ENCODE results near the gene TGDS. TPM values are rescaled to one million over a fixed set of nuclear protein-coding genes. Genes with fewer than 3 reads are reported as not detected.
"Not testable (repeated sequence)": the region's sequence is repeated elsewhere in the genome, so short reads cannot be mapped to it uniquely, and the experiment has no call there.

TGDS gene, protein sequence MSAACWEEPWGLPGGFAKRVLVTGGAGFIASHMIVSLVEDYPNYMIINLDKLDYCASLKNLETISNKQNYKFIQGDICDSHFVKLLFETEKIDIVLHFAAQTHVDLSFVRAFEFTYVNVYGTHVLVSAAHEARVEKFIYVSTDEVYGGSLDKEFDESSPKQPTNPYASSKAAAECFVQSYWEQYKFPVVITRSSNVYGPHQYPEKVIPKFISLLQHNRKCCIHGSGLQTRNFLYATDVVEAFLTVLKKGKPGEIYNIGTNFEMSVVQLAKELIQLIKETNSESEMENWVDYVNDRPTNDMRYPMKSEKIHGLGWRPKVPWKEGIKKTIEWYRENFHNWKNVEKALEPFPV
- 10 to 100 TPM in 3 of 4 donors, 1 to 10 TPM in 1; 6.8 to 11.4 (median 10.4) TPM for total RNA-seq

DNA sequence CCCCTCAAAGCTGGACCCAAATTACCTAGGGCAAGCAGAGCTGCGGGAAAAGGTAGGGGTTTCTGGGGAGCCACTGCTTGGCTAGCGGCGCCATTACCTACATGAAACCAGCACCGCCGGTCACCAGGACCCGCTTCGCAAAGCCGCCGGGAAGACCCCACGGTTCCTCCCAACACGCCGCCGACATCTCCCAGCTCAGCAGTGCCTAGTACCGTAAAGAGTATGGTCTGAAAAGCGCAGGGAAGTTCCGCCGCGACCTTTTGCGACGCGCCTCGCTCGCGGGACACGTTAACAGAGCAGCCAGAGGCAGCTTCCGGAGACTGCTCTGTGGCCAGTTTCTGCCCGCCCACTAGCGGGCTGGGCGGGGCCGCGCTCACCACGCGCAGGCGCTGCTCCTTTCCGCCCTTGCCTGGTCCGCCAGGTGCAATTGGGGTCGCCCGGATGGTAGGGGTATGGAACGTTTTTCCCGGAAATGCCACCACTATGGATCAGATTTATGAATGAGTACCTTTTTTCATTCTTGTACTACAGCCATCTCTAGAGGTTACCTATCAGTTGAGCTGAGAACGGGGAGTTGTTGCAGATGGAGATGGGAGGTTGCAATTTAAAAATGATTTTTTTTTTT is at the start of gene TGDS:
Gene TGDS, minus strand, starts transcription at position 203 of the 625 bp plus-strand sequence. Its CDS starts 16 bp downstream, at position 187.
- 0% methylated on average over 1 of the region's 41 CpGs for WGBS, 2 donors (ENCODE audit: low coverage in 1 of 2)
- no peaks in the 10 kb centered on the region for H3K27me3 ChIP-seq
- H3K36me3 ChIP-seq, result peaks cover 0 to 21% of the 10 kb centered on the region in 2 donors
- H3K27ac ChIP-seq, result peak within 1 kb of the TSS; percentile 72 to 86 (median 83)
- H3K4me3 ChIP-seq, result peak within 1 kb of the TSS; percentile 67 to 100
- peaks cover 5 to 34% (median 14%) of the 10 kb centered on the region in 3 donors for H3K4me1 ChIP-seq
- ATAC-seq, result peak; percentile 99
- TF ChIP-seq EP300 (IDR thresholded peaks at IDR 0.05), result no peak
- TF ChIP-seq, protein P1, sequence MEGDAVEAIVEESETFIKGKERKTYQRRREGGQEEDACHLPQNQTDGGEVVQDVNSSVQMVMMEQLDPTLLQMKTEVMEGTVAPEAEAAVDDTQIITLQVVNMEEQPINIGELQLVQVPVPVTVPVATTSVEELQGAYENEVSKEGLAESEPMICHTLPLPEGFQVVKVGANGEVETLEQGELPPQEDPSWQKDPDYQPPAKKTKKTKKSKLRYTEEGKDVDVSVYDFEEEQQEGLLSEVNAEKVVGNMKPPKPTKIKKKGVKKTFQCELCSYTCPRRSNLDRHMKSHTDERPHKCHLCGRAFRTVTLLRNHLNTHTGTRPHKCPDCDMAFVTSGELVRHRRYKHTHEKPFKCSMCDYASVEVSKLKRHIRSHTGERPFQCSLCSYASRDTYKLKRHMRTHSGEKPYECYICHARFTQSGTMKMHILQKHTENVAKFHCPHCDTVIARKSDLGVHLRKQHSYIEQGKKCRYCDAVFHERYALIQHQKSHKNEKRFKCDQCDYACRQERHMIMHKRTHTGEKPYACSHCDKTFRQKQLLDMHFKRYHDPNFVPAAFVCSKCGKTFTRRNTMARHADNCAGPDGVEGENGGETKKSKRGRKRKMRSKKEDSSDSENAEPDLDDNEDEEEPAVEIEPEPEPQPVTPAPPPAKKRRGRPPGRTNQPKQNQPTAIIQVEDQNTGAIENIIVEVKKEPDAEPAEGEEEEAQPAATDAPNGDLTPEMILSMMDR (IDR thresholded peaks at IDR 0.05), result peak in 1 of 4 experiments; percentile 64
- TF ChIP-seq POLR2A (IDR thresholded peaks at IDR 0.05), result peak; percentile 45 to 67
- TF ChIP-seq POLR2AphosphoS5 (IDR thresholded peaks at IDR 0.05), result peak; percentile 80
- no peaks in the 10 kb centered on the region for H3K9me3 ChIP-seq

DNA sequence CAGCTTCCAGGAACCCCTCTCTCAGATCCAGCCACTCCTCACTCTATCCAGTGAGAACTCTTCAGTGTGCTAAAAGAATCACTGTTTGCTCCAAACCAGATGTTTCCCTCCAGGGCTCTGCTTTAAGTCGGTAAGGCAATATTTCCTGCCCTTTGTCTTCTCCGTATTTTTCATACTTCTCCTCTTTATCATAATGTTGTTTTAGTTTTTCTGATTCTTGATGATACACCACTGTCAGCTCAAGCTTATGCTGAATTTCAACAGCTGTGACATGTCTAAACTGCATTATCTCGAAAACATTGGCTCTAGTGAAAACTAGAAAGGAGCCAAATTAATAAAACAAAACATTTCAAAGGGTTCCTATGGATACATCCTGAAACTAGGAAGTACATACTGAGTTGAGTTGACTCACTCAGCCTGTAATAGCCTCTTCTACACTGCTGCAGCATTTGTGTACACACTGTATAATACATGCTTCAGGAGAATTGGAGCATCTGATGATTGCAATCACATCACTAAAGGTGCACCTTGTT is 45.5 kb upstream of the TGDS start:
- 14 to 16% methylated on average over 3 of the region's 3 CpGs for WGBS, 2 donors (ENCODE audit: low coverage in 1 of 2)
- Histone ChIP-seq H3K4me1 (peaks cover 0 to 15% (median 4%) of the 10 kb centered on the region in 3 donors), H3K36me3 (no peaks in the 10 kb centered on the region), H3K27ac (no peak overlapping the region), H3K9me3 (peaks cover 0 to 9% (median 0%) of the 10 kb centered on the region in 3 donors), H3K27me3 (no peaks in the 10 kb centered on the region), H3K4me3 (no peak overlapping the region)
- TF ChIP-seq EP300 (IDR thresholded peaks at IDR 0.05) (no peak), POLR2A (IDR thresholded peaks at IDR 0.05) (no peak), POLR2AphosphoS5 (IDR thresholded peaks at IDR 0.05) (no peak)
- TF ChIP-seq, protein P1 (IDR thresholded peaks at IDR 0.05), result no peak
- ATAC-seq, result no peak

DNA sequence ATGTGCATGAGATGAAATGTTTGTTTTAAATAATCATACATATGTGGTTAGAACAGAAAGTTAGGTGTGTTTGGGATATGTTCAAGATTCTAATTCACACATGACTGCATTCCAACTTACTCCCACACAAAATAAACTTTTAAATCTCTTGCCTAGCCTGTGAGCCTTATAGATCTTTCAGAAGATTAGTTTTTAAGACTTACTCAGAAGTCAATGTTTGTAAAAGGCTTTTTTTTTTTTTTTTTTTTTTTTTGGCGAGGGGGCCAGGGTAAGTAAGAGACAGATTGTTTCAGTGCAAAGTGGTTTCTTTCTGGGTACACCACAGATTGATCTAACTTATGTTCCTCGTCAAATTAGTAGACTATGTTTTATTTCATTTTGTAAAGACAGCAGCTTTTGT is 44.8 kb upstream of the TGDS start:
- Histone ChIP-seq H3K4me3 (no peak overlapping the region), H3K27me3 (no peaks in the 10 kb centered on the region), H3K9me3 (peaks cover 0 to 9% (median 0%) of the 10 kb centered on the region in 3 donors), H3K36me3 (no peaks in the 10 kb centered on the region), H3K27ac (no peak overlapping the region), H3K4me1 (peaks cover 0 to 15% (median 4%) of the 10 kb centered on the region in 3 donors)
- 43 to 57% methylated on average over 1 to 2 of the region's 2 CpGs for WGBS, 2 donors (ENCODE audit: low coverage in 1 of 2)
- no peak for ATAC-seq
- TF ChIP-seq POLR2AphosphoS5 (IDR thresholded peaks at IDR 0.05) (no peak), EP300 (IDR thresholded peaks at IDR 0.05) (no peak), POLR2A (IDR thresholded peaks at IDR 0.05) (no peak)
- TF ChIP-seq, protein P1 (IDR thresholded peaks at IDR 0.05), result no peak

DNA sequence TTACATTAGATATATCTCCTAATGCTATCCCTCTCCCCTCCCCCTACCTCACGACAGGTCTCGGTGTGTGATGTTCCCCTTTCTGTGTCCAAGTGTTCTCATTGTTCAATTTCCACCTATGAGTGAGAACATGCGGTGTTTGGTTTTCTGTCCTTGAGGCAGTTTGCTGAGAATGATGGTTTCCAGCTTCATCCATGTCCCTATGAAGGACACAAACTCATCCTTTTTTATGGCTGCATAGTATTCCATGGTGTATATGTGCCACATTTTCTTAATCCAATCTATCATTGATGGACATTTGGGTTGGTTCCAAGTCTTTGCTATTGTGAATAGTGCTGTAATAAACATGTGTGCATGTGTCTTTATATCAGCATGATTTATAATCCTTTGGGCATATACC is 41.7 kb upstream of the TGDS start:
- peaks cover 0 to 15% (median 4%) of the 10 kb centered on the region in 3 donors for H3K4me1 ChIP-seq
- not testable (repeated sequence) for H3K27me3 ChIP-seq, H3K9me3 ChIP-seq, ATAC-seq, H3K36me3 ChIP-seq, H3K4me3 ChIP-seq, H3K27ac ChIP-seq
- 95 to 100% methylated on average over 3 of the region's 3 CpGs for WGBS, 2 donors (ENCODE audit: low coverage in 1 of 2)

DNA sequence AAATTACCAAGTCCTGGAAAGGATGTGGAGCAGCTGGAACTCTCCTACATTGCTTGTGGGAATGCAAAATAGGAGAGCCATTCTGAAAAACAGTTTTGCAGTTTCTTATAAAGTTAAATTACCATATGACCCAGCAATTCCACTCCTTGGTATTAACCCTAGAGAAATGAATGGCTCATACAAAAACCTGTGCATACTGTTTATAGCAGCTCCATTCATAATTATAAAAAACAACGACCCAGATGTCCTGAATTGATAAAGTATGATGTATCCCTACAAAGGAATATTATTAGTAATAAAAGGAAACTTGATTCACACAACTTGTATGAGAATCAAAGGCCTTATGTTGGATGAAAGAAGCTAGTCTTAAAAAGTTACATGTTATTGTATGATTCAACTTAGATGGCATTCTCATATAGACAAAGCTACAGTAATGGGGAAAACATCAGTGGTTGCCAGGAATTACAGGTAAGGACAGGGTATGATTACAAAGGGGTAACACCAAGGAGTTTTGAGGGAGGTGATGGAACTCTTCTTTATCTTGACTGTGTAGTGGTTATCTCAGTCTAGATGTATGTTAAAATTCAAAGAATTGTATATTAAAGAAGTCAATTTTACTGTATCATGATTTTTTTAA is 41.1 kb upstream of the TGDS start:
- H3K27ac ChIP-seq, result no peak overlapping the region
- H3K36me3 ChIP-seq, result peaks cover 0 to 5% of the 10 kb centered on the region in 2 donors
- peaks cover 0 to 10% (median 4%) of the 10 kb centered on the region in 3 donors for H3K4me1 ChIP-seq
- 33 to 80% methylated on average over 1 of the region's 1 CpG for WGBS, 2 donors (ENCODE audit: low coverage in 1 of 2)
- TF ChIP-seq, protein P1 (IDR thresholded peaks at IDR 0.05), result no peak
- TF ChIP-seq POLR2AphosphoS5 (IDR thresholded peaks at IDR 0.05) (no peak), POLR2A (IDR thresholded peaks at IDR 0.05) (no peak), EP300 (IDR thresholded peaks at IDR 0.05) (no peak)
- no peak overlapping the region for H3K4me3 ChIP-seq
- H3K9me3 ChIP-seq, result peaks cover 0 to 9% (median 0%) of the 10 kb centered on the region in 3 donors
- no peak for ATAC-seq
- no peaks in the 10 kb centered on the region for H3K27me3 ChIP-seq

DNA sequence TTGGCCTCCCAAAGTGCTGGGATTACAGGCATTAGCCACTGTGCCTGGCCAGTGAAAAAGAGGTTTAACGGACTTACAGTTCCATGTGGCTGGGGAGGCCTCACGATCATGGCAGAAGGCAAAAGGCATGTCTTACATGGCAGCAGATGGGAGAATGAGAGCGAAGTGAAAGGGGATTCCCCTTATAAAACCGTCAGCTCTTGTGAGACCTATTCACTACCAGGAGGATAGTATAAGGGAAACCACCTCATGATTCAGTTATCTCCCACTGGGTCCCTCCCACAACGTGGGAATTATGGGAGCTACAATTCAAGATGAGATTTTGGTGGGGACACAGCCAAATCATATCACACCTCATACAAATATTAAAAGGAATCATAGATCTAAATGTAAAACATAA is 40.1 kb upstream of the TGDS start:
- H3K4me3 ChIP-seq, H3K27ac ChIP-seq, H3K4me1 ChIP-seq, ATAC-seq, H3K36me3 ChIP-seq, H3K27me3 ChIP-seq, H3K9me3 ChIP-seq: not testable (repeated sequence)
- WGBS, 2 donors (ENCODE audit: low coverage in 1 of 2), result 81 to 94% methylated on average over 4 to 5 of the region's 5 CpGs
